22Rv1 (cell line): ENCODE measurements around the gene FUT6.
"Not testable (repeated sequence)": the region's sequence is repeated elsewhere in the genome, so short reads cannot be mapped to it uniquely, and the experiment has no call there.

ENCODE experiments used
- CTCF ChIP-seq: fragments of 450-650 bp; IDR thresholded peaks from 2 replicates; pipeline ENCODE4 v1.5.1; 2017; ENCODE audit warnings: mild to moderate bottlenecking
- ZFX ChIP-seq: fragments of 450-650 bp; IDR thresholded peaks from 2 replicates; pipeline ENCODE4 v1.6.1; 2017; ENCODE audit warnings: antibody characterized with exemption, borderline replicate concordance

DNA sequence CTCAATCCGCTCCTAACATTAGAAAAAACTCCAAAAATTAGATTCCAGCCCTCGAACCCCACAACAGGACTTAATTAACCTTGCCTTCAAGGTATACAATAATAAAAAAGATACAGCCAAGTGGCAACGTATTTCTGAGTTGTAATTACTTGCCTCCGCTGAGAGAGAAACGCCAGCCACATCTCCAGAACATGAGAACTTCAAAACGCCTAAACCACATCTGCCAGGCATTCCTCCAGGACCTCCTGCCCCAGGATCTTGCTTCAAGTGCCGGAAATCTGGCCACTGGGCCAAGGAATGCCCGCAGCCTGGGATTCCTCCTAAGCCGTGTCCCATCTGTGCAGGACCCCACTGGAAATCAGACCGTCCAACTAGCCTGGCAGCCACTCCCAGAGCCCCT, 14.6 kb upstream of the FUT6 start:
- not testable (repeated sequence) for TF ChIP-seq CTCF, ZFX
